Measurements from ENCODE around the gene SLC9A9.

The SLC9A9 gene

DNA sequence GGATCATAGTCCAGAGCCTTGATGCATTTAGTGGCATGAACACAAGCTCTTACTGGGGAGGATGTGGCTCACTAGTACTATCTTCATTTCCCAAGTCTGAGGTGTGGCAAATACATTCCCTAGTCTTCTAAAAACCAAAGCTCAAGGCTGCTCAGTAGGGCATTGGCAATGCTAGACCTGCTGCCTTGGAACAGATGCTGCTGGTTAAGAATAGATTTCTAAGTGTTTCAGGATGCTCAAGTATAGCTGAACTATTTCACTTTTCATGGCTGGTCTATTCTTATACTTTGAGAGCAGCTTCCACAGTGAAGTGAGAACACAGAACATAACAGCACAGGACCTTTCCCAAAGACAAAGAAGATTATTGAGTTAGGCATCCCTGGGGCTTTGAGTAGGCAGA is 549.9 kb downstream of the SLC9A9 start:
- no peak overlapping the region for H3K4me3 ChIP-seq (ENCODE audit: low read depth, low read length)
- TF ChIP-seq CTCF (IDR thresholded peaks at IDR 0.05; ENCODE audit: low read depth, low read length): no peak
- no peak for DNase-seq
- no peaks in the 10 kb centered on the region for H3K9me3 ChIP-seq
- H3K36me3 ChIP-seq: no peaks in the 10 kb centered on the region
- H3K4me1 ChIP-seq: no peaks in the 10 kb centered on the region
- H3K27me3 ChIP-seq: no peaks in the 10 kb centered on the region

DNA sequence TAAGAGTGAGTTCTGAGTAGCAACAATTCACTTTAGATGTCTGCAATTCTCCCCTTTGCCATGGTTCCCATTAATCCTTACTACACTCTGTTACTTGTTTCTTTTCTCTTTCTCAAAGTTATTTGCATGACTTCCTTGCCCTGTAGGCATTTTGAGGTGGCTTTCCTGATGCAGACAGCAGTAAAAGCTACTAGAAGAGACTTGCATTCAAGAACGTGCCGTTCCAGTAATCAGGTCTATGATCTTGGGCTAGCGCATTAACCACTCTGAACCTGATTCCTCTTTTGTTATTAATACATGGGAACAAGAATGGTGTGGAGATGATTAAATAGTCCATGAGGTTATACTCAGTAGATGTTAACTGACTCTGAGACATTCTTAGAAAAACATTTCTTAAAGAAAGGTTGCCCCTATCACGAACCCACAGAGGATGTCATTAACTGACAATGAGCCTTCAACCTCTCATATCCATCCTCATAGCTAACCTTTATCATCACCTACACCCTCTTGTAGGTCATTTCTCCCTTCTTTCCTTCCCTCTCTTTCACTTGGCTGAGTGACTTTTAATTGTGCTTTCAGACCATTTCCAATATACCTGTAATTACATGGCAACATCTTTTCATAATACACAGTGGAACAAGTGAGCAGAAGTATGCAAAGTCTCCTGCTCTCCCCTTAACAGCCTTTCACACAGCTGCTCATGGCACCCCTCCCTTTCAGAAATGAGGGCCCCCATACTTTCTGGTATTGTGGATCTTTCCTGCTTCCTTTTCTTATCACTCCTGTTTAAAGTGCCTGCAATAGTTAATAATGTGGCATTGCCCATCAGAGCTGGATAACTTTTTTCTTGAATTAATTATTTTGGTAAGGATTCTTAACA is 552.8 kb downstream of the SLC9A9 start:
- Histone ChIP-seq H3K4me3 (ENCODE audit: low read depth, low read length) (no peak overlapping the region), H3K27me3 (no peaks in the 10 kb centered on the region), H3K4me1 (no peaks in the 10 kb centered on the region), H3K36me3 (no peaks in the 10 kb centered on the region), H3K9me3 (no peaks in the 10 kb centered on the region)
- DNase-seq: no peak
- no peak for TF ChIP-seq CTCF (IDR thresholded peaks at IDR 0.05; ENCODE audit: low read depth, low read length)

GRCh38 chr3:143294188-143294587 is 554.1 kb downstream of the SLC9A9 start:
- H3K9me3 ChIP-seq: no peaks in the 10 kb centered on the region
- TF ChIP-seq CTCF (IDR thresholded peaks at IDR 0.05; ENCODE audit: low read depth, low read length): no peak
- no peak overlapping the region for H3K4me3 ChIP-seq (ENCODE audit: low read depth, low read length)
- H3K4me1 ChIP-seq: no peaks in the 10 kb centered on the region
- H3K36me3 ChIP-seq: no peaks in the 10 kb centered on the region
- DNase-seq: no peak
- H3K27me3 ChIP-seq: no peaks in the 10 kb centered on the region

DNA sequence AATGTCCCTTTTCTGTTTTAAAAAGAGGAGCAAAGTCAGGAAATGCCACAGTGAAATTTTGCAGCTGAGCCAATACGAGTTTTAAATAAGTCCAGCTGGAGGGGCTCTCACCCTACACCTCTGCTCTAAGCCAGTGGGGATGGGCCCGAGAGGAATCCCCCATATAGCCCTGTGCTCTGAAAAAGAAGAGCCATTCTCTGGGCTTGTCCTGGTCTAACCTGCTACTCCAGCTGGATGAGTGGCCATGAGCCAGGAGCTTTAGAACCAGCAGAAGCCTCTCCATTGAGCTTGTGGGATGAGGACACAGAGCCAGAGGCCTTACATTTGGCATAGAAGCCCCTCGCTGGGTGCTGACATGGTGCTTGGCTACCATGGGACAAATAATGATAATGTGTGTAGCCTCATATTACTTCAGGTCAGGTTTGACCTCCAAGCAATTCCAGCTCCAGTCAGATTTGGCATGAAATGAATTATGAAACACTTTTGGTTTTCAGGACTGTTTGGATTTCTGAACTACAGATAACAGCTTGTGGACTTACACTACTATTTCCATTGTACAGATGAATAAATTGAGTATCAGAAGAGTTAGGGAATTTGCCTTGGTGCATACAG is 556.3 kb downstream of the SLC9A9 start:
- Histone ChIP-seq H3K27me3 (no peaks in the 10 kb centered on the region), H3K9me3 (no peaks in the 10 kb centered on the region), H3K36me3 (no peaks in the 10 kb centered on the region), H3K4me3 (ENCODE audit: low read depth, low read length) (no peak overlapping the region), H3K4me1 (no peaks in the 10 kb centered on the region)
- no peak for DNase-seq
- TF ChIP-seq CTCF (IDR thresholded peaks at IDR 0.05; ENCODE audit: low read depth, low read length): no peak

GRCh38 chr3:143288944-143289343 is 559.3 kb downstream of the SLC9A9 start:
- Histone ChIP-seq H3K9me3 (no peaks in the 10 kb centered on the region), H3K36me3 (no peaks in the 10 kb centered on the region), H3K4me1 (no peaks in the 10 kb centered on the region), H3K4me3 (ENCODE audit: low read depth, low read length) (no peak overlapping the region), H3K27me3 (no peaks in the 10 kb centered on the region)
- no peak for DNase-seq
- TF ChIP-seq CTCF (IDR thresholded peaks at IDR 0.05; ENCODE audit: low read depth, low read length): no peak

DNA sequence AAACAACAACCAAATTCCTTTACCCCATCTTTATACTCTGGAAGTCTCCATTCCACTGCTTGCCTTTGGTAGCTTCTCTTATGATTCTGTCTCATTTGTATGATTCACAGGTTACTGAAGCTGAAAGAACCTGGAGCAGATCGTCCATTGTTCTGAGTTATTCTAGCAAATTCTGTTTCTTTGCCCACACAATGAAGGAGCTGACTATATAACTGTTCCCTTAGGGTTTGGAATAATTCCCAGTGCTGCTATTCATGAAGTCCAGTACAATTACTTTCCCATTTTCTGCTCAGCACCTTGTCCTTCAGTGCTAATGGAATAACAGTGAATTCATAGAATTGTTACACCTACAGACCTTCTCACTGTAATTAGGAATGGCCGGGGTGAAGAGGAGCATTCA is 560.9 kb downstream of the SLC9A9 start:
- H3K4me3 ChIP-seq (ENCODE audit: low read depth, low read length): no peak overlapping the region
- H3K27me3 ChIP-seq: no peaks in the 10 kb centered on the region
- no peak for TF ChIP-seq CTCF (IDR thresholded peaks at IDR 0.05; ENCODE audit: low read depth, low read length)
- no peak for DNase-seq
- H3K9me3 ChIP-seq: no peaks in the 10 kb centered on the region
- no peaks in the 10 kb centered on the region for H3K4me1 ChIP-seq
- H3K36me3 ChIP-seq: no peaks in the 10 kb centered on the region

All from BE2C (cell line).